ENCODE results near the gene CEACAM4.
A peak's percentile ranks its signal among the peaks of the same experiment; 100 is the strongest.

The CEACAM4 gene

GRCh38 chr19:41617941-41618730 is 8.7 kb downstream of the CEACAM4 start:
- no peak for DNase-seq (ENCODE audit: low read depth in 4 of 4, low spot score in 1 of 4)

GRCh38 chr19:41616792-41617621 is 9.9 kb downstream of the CEACAM4 start:
- DNase-seq (ENCODE audit: low read depth in 4 of 4, low spot score in 1 of 4) = no peak

GRCh38 chr19:41615207-41615606 is 11.7 kb downstream of the CEACAM4 start:
- DNase-seq (ENCODE audit: low read depth in 4 of 4, low spot score in 1 of 4) = no peak

GRCh38 chr19:41612483-41612882 is 14.4 kb downstream of the CEACAM4 start:
- no peak for DNase-seq (ENCODE audit: low read depth in 4 of 4, low spot score in 1 of 4)

DNA sequence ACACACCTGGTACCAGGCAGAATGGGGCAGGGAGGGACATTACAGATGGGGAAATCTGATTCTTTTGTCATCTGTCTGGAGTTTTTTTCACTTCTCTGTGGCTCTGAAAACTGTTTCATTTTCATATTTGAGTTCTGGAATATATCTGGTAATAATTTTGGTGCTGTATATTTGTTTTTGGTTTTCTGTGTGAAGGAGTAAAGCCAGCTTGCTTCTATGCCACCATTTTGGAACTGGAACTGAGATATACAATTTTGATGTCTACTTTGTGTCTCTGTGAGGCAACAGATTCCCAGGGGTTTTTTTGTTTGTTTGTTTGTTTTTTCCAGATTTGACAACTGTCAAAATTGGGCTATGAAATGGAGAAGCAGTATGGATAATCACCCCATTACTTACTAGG is 16.1 kb downstream of the CEACAM4 start:
- DNase-seq (ENCODE audit: low read depth in 4 of 4, low spot score in 1 of 4) = no peak

DNA sequence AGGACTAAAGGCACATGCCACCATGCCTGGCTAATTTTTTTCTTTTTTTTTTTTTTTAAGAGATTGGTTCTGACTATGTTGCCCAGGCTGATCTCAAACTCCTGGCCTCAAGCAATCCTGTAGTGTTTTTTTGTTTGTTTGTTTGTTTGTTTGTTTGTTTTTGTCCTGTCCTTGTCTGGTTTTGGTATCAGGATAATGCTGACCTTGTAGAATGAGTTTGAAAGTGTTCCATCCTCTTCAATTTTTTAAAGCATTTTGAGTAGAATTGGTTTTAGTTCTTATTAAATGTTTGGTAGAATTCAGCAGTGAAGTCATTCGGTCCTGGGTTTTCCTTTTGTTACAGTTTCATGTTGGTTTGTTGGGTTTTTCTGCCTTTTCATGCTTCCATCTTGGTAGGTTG is 19.2 kb downstream of the CEACAM4 start:
- DNase-seq (ENCODE audit: low read depth in 4 of 4, low spot score in 1 of 4) = no peak

- DNase-seq (ENCODE audit: low read depth in 4 of 4, low spot score in 1 of 4) = no peak
These were observed 20.5 kb downstream of the CEACAM4 start for GRCh38 chr19:41606215-41606837.

GRCh38 chr19:41604831-41605230 is 22.0 kb downstream of the CEACAM4 start:
- DNase-seq (ENCODE audit: low read depth in 4 of 4, low spot score in 1 of 4) = no peak

GRCh38 chr19:41601771-41602170 is 25.1 kb downstream of the CEACAM4 start:
- DNase-seq (ENCODE audit: low read depth in 4 of 4, low spot score in 1 of 4) = no peak

- DNase-seq (ENCODE audit: low read depth in 4 of 4, low spot score in 1 of 4) = no peak
These were observed 27.5 kb downstream of the CEACAM4 start for GRCh38 chr19:41599175-41599966.

GRCh38 chr19:41597600-41598041 is 29.3 kb downstream of the CEACAM4 start:
- peak; percentile 48 to 65 (median 61) for DNase-seq (ENCODE audit: low read depth in 4 of 4, low spot score in 1 of 4)

DNA sequence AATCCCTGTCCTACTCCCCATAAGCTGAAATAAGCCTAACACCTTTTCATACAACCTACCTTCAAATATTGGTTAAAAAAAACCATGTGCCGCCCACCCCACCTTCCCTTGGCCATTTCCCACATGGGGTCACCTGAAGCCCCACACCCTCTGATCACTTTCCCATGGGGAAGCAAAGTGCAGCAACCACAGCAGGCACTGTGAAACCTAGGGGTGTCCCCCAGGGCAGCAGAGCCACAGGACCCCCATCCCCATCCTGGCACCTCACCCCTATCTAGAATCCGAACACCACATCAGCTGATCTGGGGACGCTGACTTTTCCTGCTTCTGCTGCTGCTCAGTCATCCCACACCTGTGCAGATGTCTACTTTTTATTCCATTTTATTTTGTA is 31.0 kb downstream of the CEACAM4 start:
- no peak for DNase-seq (ENCODE audit: low read depth in 4 of 4, low spot score in 1 of 4)

DNA sequence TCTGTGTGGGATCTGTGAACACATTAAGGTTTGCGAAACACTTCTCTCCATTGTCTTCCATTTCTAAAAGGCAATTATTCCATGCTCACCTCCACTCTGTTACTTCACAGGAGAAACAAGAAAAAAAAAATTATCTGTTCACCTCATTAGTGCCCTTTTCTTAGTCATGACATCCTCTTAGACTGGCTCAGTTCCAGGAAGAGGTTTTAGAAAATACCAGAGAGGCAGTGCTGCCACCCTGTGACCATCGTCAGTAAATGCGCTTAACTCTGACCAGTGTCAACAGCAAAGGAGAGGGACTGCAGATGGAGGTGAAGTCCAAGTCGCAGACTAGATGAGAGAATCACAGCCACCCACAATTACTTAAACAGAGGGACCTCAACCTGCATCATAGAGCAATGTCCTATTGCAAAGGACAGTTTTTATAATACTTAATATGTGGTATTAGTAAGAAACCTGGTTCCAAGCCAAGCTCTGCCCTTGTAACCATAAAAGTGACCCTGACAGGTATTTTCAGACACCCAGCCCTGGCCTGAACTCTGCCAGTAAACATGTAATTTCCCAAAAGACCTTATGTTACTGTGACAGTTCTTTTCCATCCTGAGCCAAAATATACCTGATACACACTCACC is 31.5 kb downstream of the CEACAM4 start:
- peak in 3 of 4 experiments; percentile 20 to 48 (median 29) for DNase-seq (ENCODE audit: low read depth in 4 of 4, low spot score in 1 of 4)

GRCh38 chr19:41591951-41592562 is 34.8 kb downstream of the CEACAM4 start:
- DNase-seq (ENCODE audit: low read depth in 4 of 4, low spot score in 1 of 4) = no peak

- no peak for DNase-seq (ENCODE audit: low read depth in 4 of 4, low spot score in 1 of 4)
These were observed 35.9 kb downstream of the CEACAM4 start for GRCh38 chr19:41590936-41591335.

DNA sequence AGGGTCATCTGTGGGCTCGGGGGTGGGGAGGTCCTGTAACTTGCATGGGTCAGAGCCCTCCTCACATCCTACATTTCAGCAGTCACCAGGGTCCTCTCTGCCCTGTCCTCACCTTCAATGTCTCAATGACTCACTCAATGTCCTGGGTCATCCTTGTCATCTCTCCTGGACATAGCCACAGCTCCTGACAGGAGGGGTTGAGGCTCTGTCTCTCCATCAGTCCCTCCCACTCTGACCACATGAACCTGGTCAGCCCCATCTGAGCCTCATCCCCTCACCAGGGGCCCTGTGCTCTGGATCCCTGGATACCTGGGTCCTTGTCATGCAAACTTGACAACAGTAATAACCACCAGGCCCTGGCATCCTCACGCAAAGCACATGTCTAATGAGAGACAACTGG is 37.5 kb downstream of the CEACAM4 start:
- DNase-seq (ENCODE audit: low read depth in 4 of 4, low spot score in 1 of 4) = no peak

- no peak for DNase-seq (ENCODE audit: low read depth in 4 of 4, low spot score in 1 of 4)
These were observed 38.2 kb downstream of the CEACAM4 start for GRCh38 chr19:41588497-41589209.

- no peak for DNase-seq (ENCODE audit: low read depth in 4 of 4, low spot score in 1 of 4)
These were observed 39.0 kb downstream of the CEACAM4 start for GRCh38 chr19:41587838-41588210.

GRCh38 chr19:41587101-41587837 is 39.6 kb downstream of the CEACAM4 start:
- DNase-seq (ENCODE audit: low read depth in 4 of 4, low spot score in 1 of 4) = no peak
